Bronchial epithelial cell (primary cell): Measurements from ENCODE around the gene ISLR2. TPM values are rescaled to one million over a fixed set of nuclear protein-coding genes. Genes with fewer than 3 reads are reported as not detected.

ENCODE experiments used
- DNase-seq: peaks from one replicate; pipeline ENCODE4 v3.0.0-alpha.2; 2010; ENCODE audit warnings: low read depth
- FAIRE-seq: peaks from 2 replicates; lab custom pipeline; 2011; peaks lifted over from hg19 to GRCh38; lab: Jason Lieb, UNC
- H3K27me3 ChIP-seq: 2 replicates; pipeline ENCODE4 v1.5.1; 2011; ENCODE audit warnings: low read length; ENCODE audit not compliant: control insufficient read depth, insufficient read depth
- H3K36me3 ChIP-seq: 2 replicates; pipeline ENCODE4 v1.5.1; 2011; ENCODE audit warnings: low read length; ENCODE audit not compliant: control insufficient read depth, insufficient read depth
- H3K4me3 ChIP-seq: 2 replicates; pipeline ENCODE4 v1.5.1; 2011; ENCODE audit warnings: mild to moderate bottlenecking, low read depth, low read length, control low read depth
- CTCF ChIP-seq: IDR thresholded peaks from 2 replicates; pipeline ENCODE4 v1.5.1; 2011; ENCODE audit warnings: mild to moderate bottlenecking, moderate library complexity, low read length, control low read depth, inconsistent platforms; ENCODE audit not compliant: insufficient read depth, severe bottlenecking
- total RNA-seq: library from RNA; depleted of rRNA; stranded (reverse); fragments of >200 nt; gene quantifications from 2 replicates; pipeline ENCODE4 v1.2.1, GENCODE V29; 2014

Gene ISLR2
- total RNA-seq, 1 donor from 2014 or later = not detected

- H3K27me3 ChIP-seq = no peaks in the 10 kb centered on the region
- FAIRE-seq (no peak), DNase-seq (no peak)
- no peak overlapping the region for H3K4me3 ChIP-seq
- H3K36me3 ChIP-seq = no peaks in the 10 kb centered on the region
- no peak for TF ChIP-seq CTCF
Observed at GRCh38 chr15:74109713-74110112, 20.7 kb upstream of the ISLR2 start.

GRCh38 chr15:74120426-74120825, 10.0 kb upstream of the ISLR2 start:
- no peak for TF ChIP-seq CTCF
- Histone ChIP-seq H3K27me3 (peaks cover 14% of the 10 kb centered on the region), H3K4me3 (no peak overlapping the region), H3K36me3 (no peaks in the 10 kb centered on the region)
- FAIRE-seq (no peak), DNase-seq (no peak)

- no peak for FAIRE-seq
- Histone ChIP-seq H3K27me3 (peaks cover 14% of the 10 kb centered on the region), H3K4me3 (no peak overlapping the region), H3K36me3 (no peaks in the 10 kb centered on the region)
- DNase-seq = no peak
- TF ChIP-seq CTCF = no peak
Observed at GRCh38 chr15:74121039-74121438, 9.3 kb upstream of the ISLR2 start.

GRCh38 chr15:74121858-74122257, 8.5 kb upstream of the ISLR2 start:
- peaks cover 14% of the 10 kb centered on the region for H3K27me3 ChIP-seq
- no peaks in the 10 kb centered on the region for H3K36me3 ChIP-seq
- no peak overlapping the region for H3K4me3 ChIP-seq
- no peak for FAIRE-seq
- DNase-seq = no peak
- no peak for TF ChIP-seq CTCF

GRCh38 chr15:74122403-74123130, 7.8 kb upstream of the ISLR2 start:
- Histone ChIP-seq H3K36me3 (no peaks in the 10 kb centered on the region), H3K4me3 (no peak overlapping the region), H3K27me3 (peaks cover 14% of the 10 kb centered on the region)
- TF ChIP-seq CTCF = no peak
- no peak for DNase-seq
- no peak for FAIRE-seq

- FAIRE-seq (no peak), DNase-seq (no peak)
- Histone ChIP-seq H3K4me3 (no peak overlapping the region), H3K27me3 (peaks cover 15% of the 10 kb centered on the region), H3K36me3 (no peaks in the 10 kb centered on the region)
- TF ChIP-seq CTCF = no peak
Observed at GRCh38 chr15:74123131-74123429, 7.3 kb upstream of the ISLR2 start.
